GM12865 (cell line): Measurements from ENCODE around the gene LLGL1.

Source experiments
- DNase-seq: peaks from one replicate; pipeline ENCODE4 v3.0.0; 2010; ENCODE audit warnings: low read depth
- H3K4me3 ChIP-seq: 2 replicates; pipeline ENCODE4 v1.5.1; 2011; ENCODE audit warnings: mild to moderate bottlenecking, low read depth, low read length, control low read depth
- TF ChIP-seq, protein P1 (sequence below): IDR thresholded peaks from 2 replicates; pipeline ENCODE4 v1.5.1; 2011; ENCODE audit warnings: low read length, control low read depth, low read depth, inconsistent platforms; ENCODE audit not compliant: insufficient read depth; ENCODE audit errors: missing control alignments

Gene LLGL1

DNA sequence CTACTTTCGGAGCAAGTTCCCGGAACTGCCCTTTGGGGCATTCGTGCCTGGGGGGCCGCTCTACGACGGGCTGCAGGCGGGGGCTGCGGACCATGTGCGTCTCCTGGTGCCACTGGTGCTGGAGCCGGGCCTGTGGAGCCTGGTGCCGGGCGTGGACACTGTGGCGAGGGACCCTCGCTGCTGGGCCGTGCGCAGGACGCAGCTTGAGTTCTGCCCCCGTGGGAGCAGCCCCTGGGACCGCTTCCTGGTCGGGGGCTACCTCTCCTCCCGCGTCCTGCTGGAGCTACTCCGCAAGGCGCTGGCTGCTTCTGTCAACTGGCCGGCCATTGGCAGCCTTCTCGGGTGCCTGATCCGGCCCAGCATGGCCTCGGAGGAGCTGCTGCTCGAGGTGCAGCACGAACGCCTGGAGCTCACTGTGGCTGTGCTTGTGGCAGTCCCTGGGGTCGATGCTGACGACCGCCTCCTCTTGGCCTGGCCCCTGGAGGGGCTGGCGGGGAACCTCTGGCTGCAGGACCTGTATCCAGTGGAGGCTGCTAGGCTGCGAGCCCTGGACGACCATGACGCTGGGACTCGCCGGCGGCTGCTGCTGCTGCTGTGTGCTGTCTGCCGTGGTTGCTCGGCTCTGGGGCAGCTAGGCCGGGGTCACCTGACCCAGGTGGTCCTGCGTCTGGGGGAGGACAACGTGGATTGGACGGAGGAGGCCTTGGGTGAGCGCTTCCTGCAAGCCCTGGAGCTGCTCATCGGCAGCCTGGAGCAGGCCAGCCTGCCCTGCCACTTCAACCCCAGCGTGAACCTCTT is 38.6 kb downstream of the LLGL1 start:
- TF ChIP-seq, protein P1, sequence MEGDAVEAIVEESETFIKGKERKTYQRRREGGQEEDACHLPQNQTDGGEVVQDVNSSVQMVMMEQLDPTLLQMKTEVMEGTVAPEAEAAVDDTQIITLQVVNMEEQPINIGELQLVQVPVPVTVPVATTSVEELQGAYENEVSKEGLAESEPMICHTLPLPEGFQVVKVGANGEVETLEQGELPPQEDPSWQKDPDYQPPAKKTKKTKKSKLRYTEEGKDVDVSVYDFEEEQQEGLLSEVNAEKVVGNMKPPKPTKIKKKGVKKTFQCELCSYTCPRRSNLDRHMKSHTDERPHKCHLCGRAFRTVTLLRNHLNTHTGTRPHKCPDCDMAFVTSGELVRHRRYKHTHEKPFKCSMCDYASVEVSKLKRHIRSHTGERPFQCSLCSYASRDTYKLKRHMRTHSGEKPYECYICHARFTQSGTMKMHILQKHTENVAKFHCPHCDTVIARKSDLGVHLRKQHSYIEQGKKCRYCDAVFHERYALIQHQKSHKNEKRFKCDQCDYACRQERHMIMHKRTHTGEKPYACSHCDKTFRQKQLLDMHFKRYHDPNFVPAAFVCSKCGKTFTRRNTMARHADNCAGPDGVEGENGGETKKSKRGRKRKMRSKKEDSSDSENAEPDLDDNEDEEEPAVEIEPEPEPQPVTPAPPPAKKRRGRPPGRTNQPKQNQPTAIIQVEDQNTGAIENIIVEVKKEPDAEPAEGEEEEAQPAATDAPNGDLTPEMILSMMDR: no peak
- no peak for DNase-seq
- no peak overlapping the region for H3K4me3 ChIP-seq

DNA sequence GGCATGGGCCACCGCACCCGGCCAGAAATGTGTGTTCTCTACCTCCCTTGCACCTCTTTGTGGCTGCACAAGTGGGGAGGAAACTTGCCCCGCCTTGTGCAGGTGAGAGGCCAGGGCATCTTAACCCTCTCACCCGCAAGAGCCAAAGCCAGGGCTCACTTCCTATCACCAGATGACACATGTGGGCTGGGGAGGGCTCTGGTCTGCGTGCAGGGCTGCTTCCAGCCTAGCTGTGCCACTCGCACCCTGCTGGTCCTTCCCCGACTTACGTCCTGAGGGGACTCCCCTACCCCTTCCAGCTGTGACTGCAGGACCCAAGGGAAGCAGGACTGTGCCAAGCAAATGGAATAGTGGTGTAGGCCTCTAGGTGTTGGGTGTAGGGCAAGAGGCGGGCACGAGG is 41.9 kb downstream of the LLGL1 start:
- TF ChIP-seq, protein P1: no peak
- DNase-seq: no peak
- H3K4me3 ChIP-seq: no peak overlapping the region

DNA sequence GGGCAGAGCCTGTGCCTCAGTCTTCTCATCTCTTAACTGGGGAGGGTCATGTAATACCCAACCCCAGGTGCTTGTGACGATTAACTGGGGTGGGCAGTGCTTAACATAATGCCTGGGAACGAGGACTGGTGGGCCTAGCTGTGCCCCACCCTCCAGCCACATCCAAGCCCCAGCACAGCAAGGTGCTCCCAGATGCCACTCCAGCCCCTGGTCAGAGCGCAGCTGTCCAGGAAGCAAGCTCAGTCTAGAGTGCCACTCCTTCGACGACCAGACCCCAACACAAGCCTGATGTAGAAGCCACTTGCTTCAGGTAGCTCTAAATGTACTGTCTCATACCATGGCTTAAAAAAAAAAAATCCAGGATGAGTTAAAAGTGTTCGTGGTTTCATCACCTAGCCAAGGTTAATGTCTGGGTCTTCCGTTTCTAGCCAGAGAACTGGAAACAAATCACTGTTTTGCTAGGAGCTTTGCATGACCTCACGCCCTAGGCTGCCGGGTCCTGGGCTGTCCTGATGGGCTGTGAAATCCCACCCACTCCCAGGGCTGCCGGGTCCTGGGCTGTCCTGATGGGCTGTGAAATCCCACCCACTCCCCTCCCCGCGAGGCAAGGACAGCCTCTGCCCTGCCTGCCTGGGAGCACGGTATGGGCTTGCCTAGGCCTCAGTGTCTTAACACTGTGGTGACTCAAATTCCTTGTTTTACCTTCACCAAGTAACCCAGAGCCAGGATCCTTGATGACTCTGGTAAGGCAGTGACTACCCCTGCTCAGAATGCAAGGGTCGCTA is 42.7 kb downstream of the LLGL1 start:
- H3K4me3 ChIP-seq: no peak overlapping the region
- TF ChIP-seq, protein P1: no peak
- no peak for DNase-seq

DNA sequence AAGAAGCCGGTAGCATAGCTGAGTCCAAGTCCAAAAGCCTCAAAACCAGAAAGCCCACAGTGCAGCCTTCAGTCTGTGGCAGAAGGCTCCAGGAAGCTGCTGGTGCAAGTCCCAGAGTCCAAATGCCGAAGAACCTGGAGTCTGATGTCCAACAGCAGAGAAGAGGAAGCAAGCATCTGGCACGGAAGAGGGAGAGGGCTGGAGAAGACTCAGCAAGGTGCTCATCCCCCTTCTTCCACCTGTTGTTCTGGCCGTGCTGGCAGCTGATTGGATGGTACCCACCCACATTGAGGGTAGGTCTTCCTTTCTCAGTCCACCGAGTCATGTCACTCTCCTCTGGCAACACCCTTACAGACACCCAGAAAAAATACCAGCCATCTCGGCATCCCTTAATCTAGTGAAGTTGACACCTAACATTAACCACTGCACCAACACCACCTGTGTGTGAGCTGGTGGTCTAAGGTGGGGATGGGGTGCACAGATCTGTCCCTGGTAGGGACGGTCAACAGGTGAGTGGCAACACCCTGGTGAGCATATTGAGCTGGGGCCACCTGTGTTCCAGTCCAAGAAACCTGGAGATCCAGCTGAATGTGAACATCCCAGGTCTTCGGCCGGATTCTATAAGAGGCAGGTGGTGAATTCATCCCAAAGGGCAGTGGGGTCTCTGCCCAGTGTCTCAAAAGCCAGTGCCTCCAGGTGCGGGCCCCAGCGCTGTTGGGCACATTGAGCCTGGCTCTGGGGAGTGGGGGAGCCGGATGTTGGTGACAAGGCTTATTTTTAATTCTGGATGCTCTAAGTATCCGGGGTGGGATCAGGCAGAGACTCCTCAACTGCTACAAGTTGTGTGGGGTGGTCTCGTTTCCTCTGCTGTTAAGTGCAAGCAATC is 44.9 kb downstream of the LLGL1 start:
- no peak overlapping the region for H3K4me3 ChIP-seq
- TF ChIP-seq, protein P1: no peak
- no peak for DNase-seq

DNA sequence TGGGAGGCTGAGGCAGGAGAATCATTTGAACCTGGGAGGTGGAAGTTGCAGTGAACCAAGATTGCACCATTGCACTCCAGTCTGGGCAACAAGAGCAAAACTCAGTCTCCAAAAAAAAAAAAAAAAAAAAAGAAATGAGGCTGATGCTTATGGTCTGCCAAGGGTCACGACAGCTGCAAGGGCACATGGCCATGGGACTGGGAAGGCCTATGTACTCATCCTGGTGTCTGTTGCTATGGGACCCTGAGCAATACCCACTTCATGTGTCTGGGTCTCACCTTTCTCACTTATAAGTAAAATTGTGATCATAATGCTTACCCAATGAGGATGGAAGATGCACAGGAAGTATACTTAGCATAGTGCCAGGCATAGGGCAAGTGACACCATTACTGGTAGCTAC is 51.6 kb downstream of the LLGL1 start:
- TF ChIP-seq, protein P1: no peak
- DNase-seq: no peak
- H3K4me3 ChIP-seq: no peak overlapping the region

DNA sequence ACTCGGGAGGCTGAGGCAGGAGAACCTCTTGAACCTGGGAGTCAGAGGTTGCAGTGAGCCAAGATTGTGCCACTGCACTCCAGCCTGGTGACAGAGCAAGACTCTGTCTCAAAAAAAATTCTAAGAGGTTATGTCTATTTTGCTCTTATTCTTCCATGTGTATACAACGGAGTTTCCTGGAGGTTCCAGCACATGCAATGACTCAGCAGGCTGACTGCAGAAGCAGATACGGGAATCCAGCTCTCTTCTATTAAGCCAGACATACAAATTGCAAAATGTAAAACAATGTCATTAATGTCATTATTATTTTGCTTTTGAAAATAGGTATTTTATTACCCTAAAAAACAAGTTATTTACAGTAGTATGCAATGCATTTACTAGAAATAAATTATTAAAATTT is 53.4 kb downstream of the LLGL1 start:
- no peak overlapping the region for H3K4me3 ChIP-seq
- TF ChIP-seq, protein P1: no peak
- DNase-seq: no peak
